WTC11 (cell line): ENCODE results near the gene ATP13A1.
"Not testable (repeated sequence)": the region's sequence is repeated elsewhere in the genome, so short reads cannot be mapped to it uniquely, and the experiment has no call there.

Experiments used
- CTCF ChIP-seq: fragments of 200-600 bp; IDR thresholded peaks from 2 replicates; pipeline ENCODE4 v1.8.0; 2022; ENCODE audit warnings: antibody characterized with exemption
- ETV6 ChIP-seq: sonication (generic); formaldehyde crosslinking; IDR thresholded peaks from 2 replicates; pipeline ENCODE4 v1.8.1; 2022; ENCODE audit warnings: mild to moderate bottlenecking, missing genetic modification reagents
- JUN ChIP-seq: sonication (generic); formaldehyde crosslinking; IDR thresholded peaks from 2 replicates; pipeline ENCODE4 v1.8.0; 2023; ENCODE audit warnings: mild to moderate bottlenecking, missing genetic modification reagents
- ZNF263 ChIP-seq: sonication (generic); formaldehyde crosslinking; IDR thresholded peaks from 2 replicates; pipeline ENCODE4 v1.8.1; 2022; ENCODE audit warnings: low read depth, mild to moderate bottlenecking, moderate library complexity, missing genetic modification reagents

- TF ChIP-seq CTCF; ZNF263 (CRISPR knock-in tag); ETV6 (CRISPR knock-in tag); JUN: not testable (repeated sequence)
Observed at GRCh38 chr19:19689023-19689422, 25.5 kb upstream of the ATP13A1 start.
